Hepatocyte (in vitro differentiated cells): ENCODE measurements around the gene NLGN4X. TPM values are rescaled to one million over a fixed set of nuclear protein-coding genes. Genes with fewer than 3 reads are reported as not detected.

ENCODE experiments used
- DNase-seq: peaks from one replicate; pipeline ENCODE4 v3.0.0-alpha.2; 2016; ENCODE audit warnings: low spot score
- H2AFZ ChIP-seq: fragments of 200-600 bp; sonication (generic); 2 replicates; pipeline ENCODE4 v1.6.0; 2016; ENCODE audit warnings: antibody characterized with exemption, mild to moderate bottlenecking
- H3K27ac ChIP-seq: fragments of 200-600 bp; sonication (generic); 2 replicates; pipeline ENCODE4 v1.5.1; 2016; ENCODE audit warnings: mild to moderate bottlenecking
- H3K27me3 ChIP-seq: fragments of 200-600 bp; sonication (generic); 2 replicates; pipeline ENCODE4 v1.6.1; 2016
- H3K36me3 ChIP-seq: fragments of 200-600 bp; sonication (generic); replicated peaks from 2 replicates; pipeline ENCODE4 v1.5.1; 2016; ENCODE audit warnings: low read depth; ENCODE audit not compliant: insufficient read depth
- H3K4me1 ChIP-seq: fragments of 200-600 bp; sonication (generic); 2 replicates; pipeline ENCODE4 v1.5.1; 2016; ENCODE audit warnings: mild to moderate bottlenecking, moderate library complexity; ENCODE audit not compliant: insufficient read depth
- H3K4me2 ChIP-seq: fragments of 200-600 bp; sonication (generic); 2 replicates; pipeline ENCODE4 v1.6.0; 2016
- H3K4me3 ChIP-seq: fragments of 200-600 bp; sonication (generic); 2 replicates; pipeline ENCODE4 v1.5.1; 2016; ENCODE audit warnings: mild to moderate bottlenecking
- H3K79me2 ChIP-seq: fragments of 200-600 bp; sonication (generic); 2 replicates; pipeline ENCODE4 v1.6.0; 2017; ENCODE audit warnings: mild to moderate bottlenecking
- H3K9me2 ChIP-seq: fragments of 200-600 bp; sonication (generic); replicated peaks from 2 replicates; pipeline ENCODE4 v1.6.0; 2017; ENCODE audit warnings: mild to moderate bottlenecking; ENCODE audit not compliant: insufficient read depth
- H3K9me3 ChIP-seq: fragments of 200-600 bp; sonication (generic); 2 replicates; pipeline ENCODE4 v1.5.1; 2016; ENCODE audit warnings: low read depth, mild to moderate bottlenecking
- H4K20me1 ChIP-seq: fragments of 200-600 bp; sonication (generic); 2 replicates; pipeline ENCODE4 v1.6.0; 2016; ENCODE audit warnings: mild to moderate bottlenecking; ENCODE audit not compliant: insufficient read depth, poor library complexity, severe bottlenecking
- EZH2 ChIP-seq: fragments of 200-600 bp; sonication (generic); IDR thresholded peaks from 2 replicates; pipeline ENCODE4 v1.6.1; 2016; ENCODE audit warnings: antibody characterized with exemption, mild to moderate bottlenecking, borderline replicate concordance
- EZH2phosphoT487 ChIP-seq: fragments of 200-600 bp; sonication (generic); IDR thresholded peaks from one replicate; pipeline ENCODE4 v1.6.1; 2018; ENCODE audit warnings: antibody characterized with exemption, mild to moderate bottlenecking, low read depth, moderate library complexity; ENCODE audit not compliant: unreplicated experiment, severe bottlenecking
- WGBS: methylation state at CpG from one replicate; pipeline ENCODE4 v1.1.6; 2016; ENCODE audit warnings: low lambda C conversion rate; ENCODE audit errors: missing lambda C conversion rate; 5-methylcytosine and 5-hydroxymethylcytosine counted together
- polyA plus RNA-seq: library from polyadenylated mRNA; unstranded; fragments of >200 nt; fragmentation: Nextera tagmentation; extraction: Ambion mirVana; gene quantifications from 2 replicates; pipeline ENCODE4 v1.2.1, GENCODE V29; 2016
- total RNA-seq: library from RNA; depleted of rRNA; stranded (reverse); fragments of >200 nt; gene quantifications from 2 replicates; pipeline ENCODE4 v1.2.3, GENCODE V29; 2014
- TF ChIP-seq, protein P1 (sequence below): fragments of 200-600 bp; sonication (generic); IDR thresholded peaks from 2 replicates; pipeline ENCODE4 v1.5.1; 2016; ENCODE audit warnings: antibody characterized with exemption, mild to moderate bottlenecking; ENCODE audit not compliant: poor library complexity

Gene NLGN4X
- total and polyA plus RNA-seq, 2 experiments from 2014 or later, result 2.1 to 4.5 TPM

- Histone ChIP-seq H3K27ac (no peak overlapping the region), H3K9me2 (no peaks in the 10 kb centered on the region), H3K79me2 (no peaks in the 10 kb centered on the region), H4K20me1 (no peaks in the 10 kb centered on the region), H3K4me3 (no peak overlapping the region), H2AFZ (no peak overlapping the region), H3K4me1 (no peaks in the 10 kb centered on the region), H3K27me3 (no peaks in the 10 kb centered on the region), H3K9me3 (no peaks in the 10 kb centered on the region), H3K4me2 (no peak overlapping the region), H3K36me3 (no peaks in the 10 kb centered on the region)
- TF ChIP-seq EZH2 (no peak), EZH2phosphoT487 (no peak)
- TF ChIP-seq, protein P1, sequence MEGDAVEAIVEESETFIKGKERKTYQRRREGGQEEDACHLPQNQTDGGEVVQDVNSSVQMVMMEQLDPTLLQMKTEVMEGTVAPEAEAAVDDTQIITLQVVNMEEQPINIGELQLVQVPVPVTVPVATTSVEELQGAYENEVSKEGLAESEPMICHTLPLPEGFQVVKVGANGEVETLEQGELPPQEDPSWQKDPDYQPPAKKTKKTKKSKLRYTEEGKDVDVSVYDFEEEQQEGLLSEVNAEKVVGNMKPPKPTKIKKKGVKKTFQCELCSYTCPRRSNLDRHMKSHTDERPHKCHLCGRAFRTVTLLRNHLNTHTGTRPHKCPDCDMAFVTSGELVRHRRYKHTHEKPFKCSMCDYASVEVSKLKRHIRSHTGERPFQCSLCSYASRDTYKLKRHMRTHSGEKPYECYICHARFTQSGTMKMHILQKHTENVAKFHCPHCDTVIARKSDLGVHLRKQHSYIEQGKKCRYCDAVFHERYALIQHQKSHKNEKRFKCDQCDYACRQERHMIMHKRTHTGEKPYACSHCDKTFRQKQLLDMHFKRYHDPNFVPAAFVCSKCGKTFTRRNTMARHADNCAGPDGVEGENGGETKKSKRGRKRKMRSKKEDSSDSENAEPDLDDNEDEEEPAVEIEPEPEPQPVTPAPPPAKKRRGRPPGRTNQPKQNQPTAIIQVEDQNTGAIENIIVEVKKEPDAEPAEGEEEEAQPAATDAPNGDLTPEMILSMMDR, result no peak
- 81% methylated on average over 5 of the region's 5 CpGs for WGBS
- DNase-seq, result no peak
Observed at GRCh38 chrX:6132970-6133369, 95.7 kb downstream of the NLGN4X start.

- no peaks in the 10 kb centered on the region for H3K4me1 ChIP-seq
- TF ChIP-seq, protein P1, result no peak
- no peak for TF ChIP-seq EZH2
- TF ChIP-seq EZH2phosphoT487, result no peak
- H3K4me2 ChIP-seq, result no peak overlapping the region
- H3K9me3 ChIP-seq, result no peaks in the 10 kb centered on the region
- H3K27me3 ChIP-seq, result no peaks in the 10 kb centered on the region
- no peaks in the 10 kb centered on the region for H4K20me1 ChIP-seq
- no peak for DNase-seq
- no peak overlapping the region for H2AFZ ChIP-seq
- no peak overlapping the region for H3K27ac ChIP-seq
- no peaks in the 10 kb centered on the region for H3K9me2 ChIP-seq
- H3K36me3 ChIP-seq, result no peaks in the 10 kb centered on the region
- no peaks in the 10 kb centered on the region for H3K79me2 ChIP-seq
- no peak overlapping the region for H3K4me3 ChIP-seq
Observed at GRCh38 chrX:6131287-6131686, 97.4 kb downstream of the NLGN4X start.

GRCh38 chrX:6129195-6129594 lies 99.5 kb downstream of the NLGN4X start:
- Histone ChIP-seq H3K9me2 (no peaks in the 10 kb centered on the region), H3K9me3 (no peaks in the 10 kb centered on the region), H3K4me2 (no peak overlapping the region), H3K27me3 (no peaks in the 10 kb centered on the region), H3K4me3 (no peak overlapping the region), H2AFZ (no peak overlapping the region), H4K20me1 (no peaks in the 10 kb centered on the region), H3K4me1 (no peaks in the 10 kb centered on the region), H3K36me3 (no peaks in the 10 kb centered on the region), H3K79me2 (no peaks in the 10 kb centered on the region), H3K27ac (no peak overlapping the region)
- TF ChIP-seq EZH2, result no peak
- DNase-seq, result no peak

DNA sequence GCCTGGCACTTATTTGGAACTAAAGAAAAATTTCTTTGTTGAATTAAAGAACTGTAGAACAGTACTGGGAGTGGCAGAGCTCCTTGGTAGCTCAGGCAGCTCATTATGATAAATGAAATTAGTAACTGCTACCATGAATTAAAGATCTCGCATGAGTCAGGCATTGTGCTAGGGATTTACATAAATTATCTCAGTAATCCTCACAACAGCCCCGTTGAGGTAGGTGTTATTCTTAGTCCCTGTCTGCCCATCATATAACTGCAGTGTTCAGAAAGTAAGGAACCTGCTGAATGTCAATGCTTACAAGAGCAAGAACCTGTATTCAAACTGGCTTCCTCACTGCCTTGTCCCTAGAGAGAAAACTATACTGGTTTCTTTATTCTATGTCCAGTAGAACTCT lies 108.3 kb downstream of the NLGN4X start:
- H2AFZ ChIP-seq, result no peak overlapping the region
- H4K20me1 ChIP-seq, result no peaks in the 10 kb centered on the region
- no peak overlapping the region for H3K4me3 ChIP-seq
- H3K36me3 ChIP-seq, result no peaks in the 10 kb centered on the region
- no peaks in the 10 kb centered on the region for H3K4me1 ChIP-seq
- no peak overlapping the region for H3K27ac ChIP-seq
- no peaks in the 10 kb centered on the region for H3K9me2 ChIP-seq
- TF ChIP-seq EZH2 (no peak), EZH2phosphoT487 (no peak)
- TF ChIP-seq, protein P1, result no peak
- H3K9me3 ChIP-seq, result no peaks in the 10 kb centered on the region
- DNase-seq, result no peak
- H3K4me2 ChIP-seq, result no peak overlapping the region
- WGBS, result 57% methylated on average over 2 of the region's 2 CpGs
- no peaks in the 10 kb centered on the region for H3K27me3 ChIP-seq
- no peaks in the 10 kb centered on the region for H3K79me2 ChIP-seq
